NOMO-1 treated with dmso at 0.1 percent for 144 hours (cell line): ENCODE results near the gene SULT4A1.
"Not testable (repeated sequence)": the region's sequence is repeated elsewhere in the genome, so short reads cannot be mapped to it uniquely, and the experiment has no call there.

Experiments used
- DNase-seq: peaks from one replicate; lab custom pipeline; 2025; ENCODE audit not compliant: unreplicated experiment; lab: John Stamatoyannopoulos, UW

The SULT4A1 gene

GRCh38 chr22:43862074-43862881 lies at the start of gene SULT4A1:
Gene SULT4A1, minus strand, starts transcription at chr22:43862513. Its CDS starts 131 bp downstream, at chr22:43862382.
- no peak for DNase-seq

GRCh38 chr22:43911351-43911750 lies 49.0 kb upstream of the SULT4A1 start:
- no peak for DNase-seq

- DNase-seq: no peak
Observed at GRCh38 chr22:43910178-43910695, 47.9 kb upstream of the SULT4A1 start.

- no peak for DNase-seq
Observed at GRCh38 chr22:43909708-43910107, 47.4 kb upstream of the SULT4A1 start.

- DNase-seq: no peak
Observed at GRCh38 chr22:43905681-43906080, 43.4 kb upstream of the SULT4A1 start.

- not testable (repeated sequence) for DNase-seq
Observed at GRCh38 chr22:43904412-43904811, 42.1 kb upstream of the SULT4A1 start.

- DNase-seq: not testable (repeated sequence)
Observed at GRCh38 chr22:43903033-43903432, 40.7 kb upstream of the SULT4A1 start.

- DNase-seq: no peak
Observed at GRCh38 chr22:43901976-43902643, 39.8 kb upstream of the SULT4A1 start.

GRCh38 chr22:43900206-43900605 lies 37.9 kb upstream of the SULT4A1 start:
- no peak for DNase-seq

- DNase-seq: no peak
Observed at GRCh38 chr22:43897751-43898261, 35.5 kb upstream of the SULT4A1 start.

- no peak for DNase-seq
Observed at GRCh38 chr22:43895986-43896645, 33.8 kb upstream of the SULT4A1 start.

- DNase-seq: no peak
Observed at GRCh38 chr22:43894122-43894521, 31.8 kb upstream of the SULT4A1 start.

GRCh38 chr22:43893266-43893665 lies 31.0 kb upstream of the SULT4A1 start:
- no peak for DNase-seq

GRCh38 chr22:43892183-43892894 lies 30.0 kb upstream of the SULT4A1 start:
- DNase-seq: no peak

GRCh38 chr22:43891360-43892182 lies 29.3 kb upstream of the SULT4A1 start, which contains the start of gene PNPLA5:
Gene PNPLA5, minus strand, starts transcription at chr22:43892013. Its CDS starts 133 bp downstream, at chr22:43891880.
- no peak for DNase-seq

GRCh38 chr22:43890901-43891331 lies 28.6 kb upstream of the SULT4A1 start:
- DNase-seq: no peak

- DNase-seq: no peak
Observed at GRCh38 chr22:43889860-43890253, 27.5 kb upstream of the SULT4A1 start.

- DNase-seq: no peak
Observed at GRCh38 chr22:43889201-43889859, 27.0 kb upstream of the SULT4A1 start.

GRCh38 chr22:43888740-43889139 lies 26.4 kb upstream of the SULT4A1 start:
- no peak for DNase-seq
